Ramos (cell line): Measurements from ENCODE around the gene PCDHA12.
"Not testable (repeated sequence)": the region's sequence is repeated elsewhere in the genome, so short reads cannot be mapped to it uniquely, and the experiment has no call there.

Experiments used
- in situ Hi-C: fragments of 300-500 bp; cut with MboI; formaldehyde crosslinking; loops from one replicate; pipeline ENCODE4 v1.14.3; 2022; ENCODE audit warnings: low sequenced_read_pairs; ENCODE audit not compliant: unreplicated experiment

The PCDHA12 gene

GRCh38 chr5:140857177-140857986 is 17.7 kb upstream of the PCDHA12 start:
- in situ Hi-C loops = loop anchor here (10.0 kb wide), 1 partner anchor 187 kb away; no protein-coding TSS in a partner anchor

DNA sequence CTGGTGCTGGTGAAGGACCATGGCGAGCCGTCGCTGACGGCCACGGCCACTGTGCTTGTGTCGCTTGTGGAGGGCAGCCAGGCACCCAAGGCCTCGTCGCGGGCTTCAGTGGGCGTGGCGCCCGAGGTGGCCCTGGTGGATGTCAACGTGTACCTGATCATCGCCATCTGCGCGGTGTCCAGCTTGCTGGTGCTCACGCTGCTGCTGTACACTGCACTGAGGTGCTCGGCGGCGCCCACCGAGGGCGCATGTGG is 17.2 kb upstream of the PCDHA12 start:
- in situ Hi-C loops = loop anchor here (10.0 kb wide), 1 partner anchor 187 kb away; no protein-coding TSS in a partner anchor

DNA sequence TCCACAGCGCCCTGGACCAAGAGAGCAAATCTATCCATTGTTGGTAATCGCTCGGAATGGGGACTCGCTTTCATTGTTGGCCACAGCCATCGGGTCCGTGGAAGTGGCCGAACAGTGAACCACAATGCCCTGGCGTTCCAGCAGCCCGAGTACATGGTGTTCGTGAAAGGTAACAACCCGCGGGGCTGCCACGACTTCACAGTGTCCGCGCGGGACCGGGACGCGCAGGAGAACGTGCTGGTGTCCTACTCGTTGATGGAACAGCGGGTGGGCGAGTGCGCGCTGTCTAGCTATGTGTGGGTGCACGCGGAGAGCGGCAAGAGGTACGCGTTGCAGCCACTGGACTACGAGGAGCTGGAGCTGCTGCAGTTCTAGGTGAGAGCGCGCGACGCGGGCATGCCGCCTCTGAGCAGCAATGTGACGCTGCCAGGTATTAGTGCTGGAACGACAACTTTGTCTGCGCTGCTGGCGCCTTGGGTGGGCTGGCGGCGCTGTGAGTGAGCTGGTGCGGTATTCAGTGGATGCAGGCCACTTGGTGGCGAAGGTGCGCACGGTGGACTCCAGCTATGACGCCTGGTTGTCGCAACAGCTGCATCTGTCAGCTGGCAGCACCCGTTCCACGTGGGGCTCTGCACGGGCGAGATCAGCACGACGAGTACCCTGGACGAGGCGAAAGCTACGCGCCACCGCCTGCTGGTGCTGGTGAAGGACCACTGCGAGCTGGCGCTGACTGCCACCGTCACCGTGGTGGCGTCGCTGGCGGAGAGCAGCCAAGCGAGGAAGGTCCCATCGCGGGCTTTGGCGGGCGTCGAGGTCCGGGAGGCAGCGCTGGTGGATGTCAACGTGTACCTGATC is 12.4 kb upstream of the PCDHA12 start:
- in situ Hi-C loops = no loop called here

DNA sequence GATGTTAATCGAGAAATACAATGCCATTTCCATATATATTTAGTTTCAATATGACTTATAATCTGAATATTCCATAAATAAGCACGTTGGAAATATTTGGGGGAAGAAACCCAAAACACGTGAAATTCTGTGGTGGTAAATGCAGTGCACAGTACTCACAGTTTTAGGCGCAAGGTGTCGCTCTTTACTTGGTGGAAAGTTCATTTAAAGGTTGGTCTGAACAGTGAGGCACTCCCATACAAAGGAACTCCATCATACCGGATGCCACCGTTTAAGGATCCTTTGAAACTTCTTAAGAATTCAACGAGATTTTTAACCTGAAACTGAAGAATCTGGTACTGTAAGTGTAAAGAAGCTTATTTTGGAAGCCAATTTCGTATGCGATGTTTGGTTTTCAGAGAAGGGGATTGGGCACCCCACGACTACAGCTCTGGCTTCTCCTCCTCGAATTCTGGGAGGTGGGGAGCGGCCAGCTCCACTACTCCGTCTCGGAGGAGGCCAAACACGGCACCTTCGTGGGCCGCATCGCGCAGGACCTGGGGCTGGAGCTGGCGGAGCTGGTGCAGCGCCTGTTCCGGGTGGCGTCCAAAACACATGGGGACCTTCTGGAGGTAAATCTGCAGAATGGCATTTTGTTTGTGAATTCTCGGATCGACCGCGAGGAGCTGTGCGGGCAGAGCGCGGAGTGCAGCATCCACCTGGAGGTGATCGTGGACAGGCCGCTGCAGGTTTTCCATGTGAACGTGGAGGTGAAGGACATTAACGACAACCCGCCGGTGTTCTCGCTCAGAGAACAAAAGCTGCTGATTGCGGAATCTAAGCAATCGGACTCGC is 6.2 kb upstream of the PCDHA12 start, which contains the start of gene PCDHA11:
Gene PCDHA11 (plus strand): TSS at position 237 of the 834 bp plus-strand sequence. CDS start 147 bp downstream, at position 384.
- in situ Hi-C loops = no loop called here

GRCh38 chr5:140869555-140869886 is 5.6 kb upstream of the PCDHA12 start:
- in situ Hi-C loops = no loop called here

DNA sequence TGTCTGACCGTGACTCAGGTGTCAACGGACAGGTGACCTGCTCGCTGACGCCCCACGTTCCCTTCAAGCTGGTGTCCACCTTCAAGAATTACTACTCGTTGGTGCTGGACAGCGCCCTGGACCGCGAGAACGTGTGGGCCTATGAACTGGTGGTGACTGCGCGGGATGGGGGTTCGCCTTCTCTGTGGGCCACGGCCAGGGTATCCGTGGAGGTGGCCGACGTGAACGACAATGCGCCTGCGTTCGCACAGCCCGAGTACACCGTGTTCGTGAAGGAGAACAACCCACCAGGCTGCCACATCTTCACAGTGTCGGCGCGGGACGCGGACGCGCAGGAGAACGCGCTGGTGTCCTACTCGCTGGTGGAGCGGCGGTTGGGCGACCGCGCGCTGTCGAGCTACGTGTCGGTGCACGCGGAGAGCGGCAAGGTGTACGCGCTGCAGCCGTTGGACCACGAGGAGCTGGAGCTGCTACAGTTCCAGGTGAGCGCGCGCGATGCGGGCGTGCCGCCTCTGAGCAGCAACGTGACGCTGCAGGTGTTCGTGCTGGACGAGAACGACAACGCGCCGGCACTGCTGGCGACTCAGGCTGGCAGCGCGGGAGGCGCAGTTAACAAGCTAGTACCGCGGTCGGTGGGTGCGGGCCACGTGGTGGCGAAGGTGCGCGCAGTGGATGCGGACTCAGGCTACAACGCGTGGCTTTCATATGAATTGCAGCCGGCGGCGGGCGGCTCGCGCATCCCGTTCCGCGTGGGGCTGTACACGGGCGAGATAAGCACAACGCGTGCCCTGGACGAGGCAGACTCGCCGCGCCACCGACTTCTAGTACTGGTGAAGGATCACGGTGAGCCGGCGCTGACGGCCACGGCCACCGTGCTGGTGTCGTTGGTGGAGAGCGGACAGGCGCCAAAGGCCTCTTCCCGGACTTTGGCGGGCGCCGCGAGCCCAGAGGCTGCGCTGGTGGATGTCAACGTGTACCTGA is 4.6 kb upstream of the PCDHA12 start:
- in situ Hi-C loops = no loop called here

DNA sequence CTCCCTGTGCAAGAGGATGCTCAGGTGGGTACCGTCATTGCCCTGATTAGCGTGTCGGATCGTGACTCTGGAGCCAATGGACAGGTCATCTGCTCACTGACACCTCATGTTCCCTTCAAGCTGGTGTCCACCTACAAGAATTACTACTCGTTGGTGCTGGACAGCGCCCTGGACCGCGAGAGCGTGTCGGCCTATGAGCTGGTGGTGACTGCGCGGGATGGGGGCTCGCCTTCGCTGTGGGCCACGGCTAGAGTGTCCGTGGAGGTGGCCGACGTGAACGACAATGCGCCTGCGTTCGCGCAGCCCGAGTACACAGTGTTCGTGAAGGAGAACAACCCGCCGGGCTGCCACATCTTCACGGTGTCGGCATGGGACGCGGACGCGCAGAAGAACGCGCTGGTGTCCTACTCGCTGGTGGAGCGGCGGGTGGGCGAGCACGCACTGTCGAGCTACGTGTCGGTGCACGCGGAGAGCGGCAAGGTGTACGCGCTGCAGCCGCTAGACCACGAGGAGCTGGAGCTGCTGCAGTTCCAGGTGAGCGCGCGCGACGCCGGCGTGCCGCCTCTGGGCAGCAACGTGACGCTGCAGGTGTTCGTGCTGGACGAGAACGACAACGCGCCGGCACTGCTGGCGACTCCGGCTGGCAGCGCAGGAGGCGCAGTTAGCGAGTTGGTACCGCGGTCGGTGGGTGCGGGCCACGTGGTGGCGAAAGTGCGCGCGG is 1.6 kb downstream of the PCDHA12 start:
- in situ Hi-C loops = not testable (repeated sequence)

- in situ Hi-C loops = no loop called here
Measured at GRCh38 chr5:140877262-140877581, 2.1 kb downstream of the PCDHA12 start.

DNA sequence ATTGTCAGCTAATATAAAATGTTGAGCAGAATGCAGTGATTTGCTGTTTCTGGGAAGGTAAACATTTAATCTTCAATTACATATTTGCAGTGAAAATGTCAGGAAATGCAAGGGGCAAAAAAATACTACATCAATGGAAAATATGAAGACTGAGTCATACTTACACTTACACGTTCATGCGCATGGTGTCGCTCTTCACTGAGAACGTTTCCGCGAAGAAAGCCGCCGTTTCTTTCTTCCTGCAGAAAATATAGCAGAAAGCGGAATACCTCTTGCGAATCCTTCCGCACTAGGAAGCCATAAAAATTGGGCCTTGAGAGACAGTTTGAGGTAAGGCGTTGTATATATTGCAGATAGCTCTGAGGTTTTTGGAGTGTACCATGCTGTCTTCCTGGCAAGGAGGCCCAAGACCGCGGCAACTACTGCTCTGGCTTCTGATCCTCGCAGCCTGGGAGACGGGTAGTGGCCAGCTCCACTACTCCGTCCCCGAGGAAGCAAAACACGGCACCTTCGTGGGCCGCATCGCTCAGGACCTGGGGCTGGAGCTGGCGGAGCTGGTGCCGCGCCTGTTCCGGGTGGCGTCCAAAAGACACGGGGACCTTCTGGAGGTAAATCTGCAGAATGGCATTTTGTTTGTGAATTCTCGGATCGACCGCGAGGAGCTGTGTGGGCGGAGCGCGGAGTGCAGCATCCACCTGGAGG is 6.9 kb downstream of the PCDHA12 start, which contains the start of gene PCDHA13:
Gene PCDHA13 (plus strand): TSS at position 236 of the 702 bp plus-strand sequence. CDS start 145 bp downstream, at position 381.
- in situ Hi-C loops = no loop called here

GRCh38 chr5:140882591-140882899 is 7.4 kb downstream of the PCDHA12 start:
- in situ Hi-C loops = no loop called here

GRCh38 chr5:140883373-140883772 is 8.3 kb downstream of the PCDHA12 start:
- in situ Hi-C loops = no loop called here

DNA sequence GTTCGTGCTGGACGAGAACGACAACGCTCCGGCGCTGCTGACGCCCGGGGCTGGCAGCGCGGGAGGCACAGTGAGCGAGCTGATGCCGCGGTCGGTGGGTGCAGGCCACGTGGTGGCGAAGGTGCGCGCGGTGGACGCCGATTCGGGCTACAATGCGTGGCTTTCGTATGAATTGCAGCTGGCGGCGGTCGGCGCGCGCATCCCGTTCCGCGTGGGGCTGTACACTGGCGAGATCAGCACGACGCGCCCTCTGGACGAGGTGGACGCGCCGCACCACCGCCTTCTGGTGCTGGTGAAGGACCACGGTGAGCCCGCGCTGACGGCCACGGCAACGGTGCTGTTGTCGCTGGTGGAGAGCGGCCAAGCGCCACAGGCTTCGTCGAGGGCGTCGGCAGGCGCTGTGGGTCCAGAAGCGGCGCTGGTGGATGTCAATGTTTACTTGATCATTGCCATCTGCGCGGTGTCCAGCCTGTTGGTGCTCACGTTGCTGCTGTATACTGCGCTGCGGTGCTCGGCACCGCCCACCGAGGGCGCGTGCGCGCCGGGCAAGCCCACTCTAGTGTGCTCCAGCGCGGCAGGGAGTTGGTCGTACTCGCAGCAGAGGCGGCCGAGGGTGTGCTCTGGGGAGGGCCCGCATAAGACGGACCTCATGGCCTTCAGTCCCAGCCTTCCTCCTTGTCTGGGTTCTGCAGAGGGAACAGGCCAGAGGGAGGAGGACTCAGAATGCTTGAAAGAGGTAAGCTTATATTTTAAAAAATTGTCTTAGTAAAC is 9.0 kb downstream of the PCDHA12 start:
- in situ Hi-C loops = no loop called here

GRCh38 chr5:140916325-140916724 is 41.2 kb downstream of the PCDHA12 start:
- in situ Hi-C loops = no loop called here

GRCh38 chr5:140923601-140924000 is 48.5 kb downstream of the PCDHA12 start:
- in situ Hi-C loops = no loop called here

DNA sequence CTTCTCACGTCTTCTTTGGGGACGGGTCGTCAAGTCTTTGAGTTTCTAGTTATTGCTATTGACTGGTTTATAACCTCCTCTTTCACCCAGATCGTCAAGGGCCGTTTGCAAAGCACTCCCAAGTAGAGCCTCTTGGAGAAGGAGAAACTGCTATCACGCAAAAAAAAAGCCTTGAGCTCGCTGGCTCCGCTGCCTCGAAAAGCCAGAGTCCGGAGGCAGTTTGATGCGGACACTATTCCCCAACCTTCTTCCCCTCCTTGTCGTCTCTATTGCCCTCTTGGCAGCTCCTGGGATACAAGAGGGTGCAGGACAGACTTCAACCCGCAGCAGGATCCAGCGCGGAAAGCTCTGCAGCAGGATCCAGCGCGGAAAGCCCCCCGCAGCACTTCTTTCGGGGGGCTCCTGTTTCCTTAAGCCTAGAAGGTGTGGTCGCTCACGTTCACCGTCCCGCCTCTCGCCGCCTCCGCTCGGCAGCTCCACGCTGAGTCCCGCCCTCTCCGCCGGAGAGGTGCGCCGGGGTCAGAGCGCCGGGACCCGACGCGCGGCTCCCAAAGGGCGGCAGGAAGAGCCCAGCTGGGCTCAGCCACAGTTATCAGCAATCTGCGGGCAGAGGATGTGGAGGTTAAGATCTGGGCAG is 50.8 kb downstream of the PCDHA12 start, which contains the start of gene PCDHAC1:
Gene PCDHAC1 (plus strand): TSS at position 494 of the 637 bp plus-strand sequence. CDS start 594 bp downstream, outside the sequence.
- in situ Hi-C loops = no loop called here

GRCh38 chr5:140926443-140927227 is 51.5 kb downstream of the PCDHA12 start:
- in situ Hi-C loops = no loop called here
